Kidney (tissue), 14 donors: ENCODE results near the gene GRIK1. TPM values are rescaled to one million over a fixed set of nuclear protein-coding genes. Genes with fewer than 3 reads are reported as not detected.
"Not testable (repeated sequence)": the region's sequence is repeated elsewhere in the genome, so short reads cannot be mapped to it uniquely, and the experiment has no call there.

ENCODE experiments used
- DNase-seq, 5 donors: peaks; one replicate each; pipeline ENCODE4 v3.0.0-alpha.2; 2013 to 2020
- FAIRE-seq: peaks from 2 replicates; lab custom pipeline; 2012; peaks lifted over from hg19 to GRCh38; lab: Jason Lieb, UNC
- H3K27ac ChIP-seq, 2 donors: one replicate each; pipeline ENCODE4 v1.7.0; 2013; ENCODE audit warnings: low read depth in 2 of 2, low read length in 2 of 2, inconsistent platforms in 1 of 2
- H3K27me3 ChIP-seq: one replicate; pipeline ENCODE4 v1.7.1; 2013; ENCODE audit warnings: low read length, inconsistent platforms; ENCODE audit not compliant: control insufficient read depth, insufficient read depth
- H3K36me3 ChIP-seq, 3 donors: one replicate each; pipeline versions ENCODE4 v1.7.0 to v1.7.1; 2013; ENCODE audit warnings: low read length in 3 of 3, control low read depth in 1 of 3, inconsistent platforms in 1 of 3; ENCODE audit not compliant: insufficient read depth in 3 of 3, control insufficient read depth in 2 of 3
- H3K4me1 ChIP-seq, 3 donors: one replicate each; pipeline versions ENCODE4 v1.7.0 to v1.7.1; 2013; ENCODE audit warnings: low read length in 3 of 3, inconsistent platforms in 1 of 3, low read depth in 1 of 3; ENCODE audit not compliant: control insufficient read depth in 2 of 3, insufficient read depth in 2 of 3
- H3K4me3 ChIP-seq, 3 donors: one replicate each; pipeline versions ENCODE4 v1.7.0 to v1.8.1; 2013; ENCODE audit warnings: low read length in 3 of 3, control low read depth in 1 of 3, inconsistent platforms in 1 of 3
- H3K9ac ChIP-seq, 3 donors: one replicate each; pipeline versions ENCODE4 v1.7.0 to v1.7.1; 2013; ENCODE audit warnings: low read length in 3 of 3, control low read depth in 1 of 3, inconsistent platforms in 1 of 3
- H3K9me3 ChIP-seq, 3 donors: one replicate each; pipeline versions ENCODE4 v1.7.0 to v1.7.1; 2013; ENCODE audit warnings: low read length in 3 of 3, control low read depth in 1 of 3, inconsistent platforms in 1 of 3; ENCODE audit not compliant: control insufficient read depth in 2 of 3, insufficient read depth in 1 of 3
- intact Hi-C: fragments of 100-400 bp; cut with DNase I; formaldehyde crosslinking; loops from one replicate; pipeline ENCODE4 v1.11.1; 2022
- polyA plus RNA-seq: library from polyadenylated mRNA; stranded (reverse); fragments of 350-450 nt; fragmentation: Illumina TruSeq; extraction: RNeasy Lipid Tissue Mini Kit (QIAGEN cat#74804); gene quantifications from one replicate; pipeline ENCODE4 v1.2.3, GENCODE V29; 2014; ENCODE audit warnings: low read depth, low replicate concordance; ENCODE audit not compliant: insufficient read depth
- total RNA-seq: library from RNA; stranded (reverse); fragmentation: NEBNext Ultra II Directional; extraction: Animal tissue kit (Norgen Biotek cat#: 25700); gene quantifications from one replicate; pipeline ENCODE4 v1.2.1, GENCODE V29; 2021
- TF ChIP-seq, protein P1 (sequence below): IDR thresholded peaks from 3 replicates; pipeline ENCODE4 v1.5.1; 2012; ENCODE audit warnings: mild to moderate bottlenecking, moderate library complexity, borderline replicate concordance; ENCODE audit not compliant: insufficient read depth; ENCODE audit errors: extremely low read depth
- donor health status: control.
- donor health status: control.
- donor health status: control.
- donor health status: control.
- donor health status: control.
- donor health status: DM: yes; HTN: yes; CAD: no.
- donor health status: Normal renal cell carcinoma (clear cell type).

The GRIK1 gene
- total and polyA plus RNA-seq, 2 donors from 2014 or later = not detected

DNA sequence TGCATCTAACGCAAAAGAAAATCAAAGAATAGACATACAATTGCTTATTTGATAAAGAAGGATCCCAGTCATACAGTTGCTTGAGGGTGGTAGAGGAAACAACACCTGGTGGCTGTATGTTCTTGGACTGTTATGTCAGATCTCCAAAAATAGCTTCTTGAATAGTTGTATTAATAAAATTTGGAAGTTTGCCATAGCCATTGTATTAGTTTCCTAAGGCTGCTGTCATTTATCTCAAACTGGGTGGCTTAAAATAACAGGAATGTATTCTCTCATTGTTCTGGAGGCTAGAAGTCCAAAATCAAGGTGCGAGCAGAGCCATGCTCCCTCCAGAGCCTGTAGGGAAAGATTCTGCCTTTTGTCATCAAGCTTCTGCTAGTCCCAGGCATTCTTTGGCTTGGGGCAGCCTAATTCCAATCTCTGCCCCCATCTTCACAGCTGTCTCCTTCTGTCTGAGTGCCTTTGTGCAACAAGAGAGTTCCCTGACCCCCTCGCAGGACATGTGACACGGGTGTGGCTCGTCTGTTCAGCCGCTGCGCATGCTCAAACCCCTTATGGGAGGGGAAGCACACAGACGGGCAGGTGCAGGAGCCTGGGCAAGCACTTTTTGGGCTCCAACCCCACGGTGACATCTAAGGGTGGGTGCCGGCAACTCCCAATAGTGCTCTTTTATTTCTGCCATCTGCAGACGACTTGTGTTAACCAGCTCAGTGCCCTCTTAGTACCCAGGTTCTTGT lies 21.7 kb upstream of the GRIK1 start:
- FAIRE-seq = no peak
- Histone ChIP-seq H3K9ac (no peak overlapping the region), H3K4me1 (no peaks in the 10 kb centered on the region), H3K9me3 (no peaks in the 10 kb centered on the region), H3K27me3 (no peaks in the 10 kb centered on the region), H3K27ac (no peak overlapping the region), H3K36me3 (no peaks in the 10 kb centered on the region), H3K4me3 (no peak overlapping the region)
- intact Hi-C loops = no loop called here
- TF ChIP-seq, protein P1, sequence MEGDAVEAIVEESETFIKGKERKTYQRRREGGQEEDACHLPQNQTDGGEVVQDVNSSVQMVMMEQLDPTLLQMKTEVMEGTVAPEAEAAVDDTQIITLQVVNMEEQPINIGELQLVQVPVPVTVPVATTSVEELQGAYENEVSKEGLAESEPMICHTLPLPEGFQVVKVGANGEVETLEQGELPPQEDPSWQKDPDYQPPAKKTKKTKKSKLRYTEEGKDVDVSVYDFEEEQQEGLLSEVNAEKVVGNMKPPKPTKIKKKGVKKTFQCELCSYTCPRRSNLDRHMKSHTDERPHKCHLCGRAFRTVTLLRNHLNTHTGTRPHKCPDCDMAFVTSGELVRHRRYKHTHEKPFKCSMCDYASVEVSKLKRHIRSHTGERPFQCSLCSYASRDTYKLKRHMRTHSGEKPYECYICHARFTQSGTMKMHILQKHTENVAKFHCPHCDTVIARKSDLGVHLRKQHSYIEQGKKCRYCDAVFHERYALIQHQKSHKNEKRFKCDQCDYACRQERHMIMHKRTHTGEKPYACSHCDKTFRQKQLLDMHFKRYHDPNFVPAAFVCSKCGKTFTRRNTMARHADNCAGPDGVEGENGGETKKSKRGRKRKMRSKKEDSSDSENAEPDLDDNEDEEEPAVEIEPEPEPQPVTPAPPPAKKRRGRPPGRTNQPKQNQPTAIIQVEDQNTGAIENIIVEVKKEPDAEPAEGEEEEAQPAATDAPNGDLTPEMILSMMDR = no peak
- DNase-seq = no peak

DNA sequence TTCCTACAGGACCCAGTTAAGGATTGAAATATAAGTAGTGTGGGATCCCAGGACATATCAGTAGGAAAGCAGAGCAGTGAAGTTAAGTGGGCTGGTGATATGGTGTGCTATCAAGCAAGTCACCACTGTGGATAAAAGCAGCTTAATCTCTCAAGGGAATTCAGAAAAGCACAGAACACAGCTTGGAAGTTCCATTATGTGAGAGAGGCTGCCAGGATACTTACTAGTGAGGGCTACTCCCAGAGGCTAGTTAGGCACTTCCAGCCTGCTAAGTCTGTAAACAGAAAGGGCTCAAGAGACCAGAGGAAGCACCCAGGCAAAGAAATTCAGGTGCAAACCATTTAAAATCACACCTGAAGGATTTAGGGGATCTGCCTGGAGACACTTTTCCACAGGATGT lies 18.8 kb upstream of the GRIK1 start:
- H3K9me3 ChIP-seq = no peaks in the 10 kb centered on the region
- H3K27me3 ChIP-seq = no peaks in the 10 kb centered on the region
- no peak overlapping the region for H3K9ac ChIP-seq
- no peak overlapping the region for H3K27ac ChIP-seq
- TF ChIP-seq, protein P1 = no peak
- DNase-seq = no peak
- H3K4me3 ChIP-seq = no peak overlapping the region
- no peaks in the 10 kb centered on the region for H3K4me1 ChIP-seq
- intact Hi-C loops = no loop called here
- H3K36me3 ChIP-seq = no peaks in the 10 kb centered on the region
- FAIRE-seq = no peak

DNA sequence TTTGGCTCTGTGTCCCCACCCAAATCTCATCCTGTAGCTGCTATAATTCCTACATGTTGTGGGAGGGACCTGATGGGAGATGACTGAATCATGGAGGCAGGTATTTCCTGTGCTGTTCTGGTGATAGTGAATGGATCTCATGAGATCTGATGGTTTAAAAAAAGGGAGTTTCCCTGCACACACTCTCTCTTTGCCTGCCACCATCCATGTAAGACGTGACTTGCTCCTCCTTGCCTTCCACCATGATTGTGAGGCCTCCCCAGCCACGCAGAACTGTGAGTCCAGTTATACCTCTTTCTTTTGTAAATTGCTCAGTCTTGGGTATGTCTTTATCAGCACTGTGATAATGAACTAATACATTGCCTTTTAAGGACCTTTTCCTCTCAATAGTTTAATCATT lies 18.2 kb upstream of the GRIK1 start:
- intact Hi-C loops, FAIRE-seq, H3K27ac ChIP-seq: not testable (repeated sequence)

DNA sequence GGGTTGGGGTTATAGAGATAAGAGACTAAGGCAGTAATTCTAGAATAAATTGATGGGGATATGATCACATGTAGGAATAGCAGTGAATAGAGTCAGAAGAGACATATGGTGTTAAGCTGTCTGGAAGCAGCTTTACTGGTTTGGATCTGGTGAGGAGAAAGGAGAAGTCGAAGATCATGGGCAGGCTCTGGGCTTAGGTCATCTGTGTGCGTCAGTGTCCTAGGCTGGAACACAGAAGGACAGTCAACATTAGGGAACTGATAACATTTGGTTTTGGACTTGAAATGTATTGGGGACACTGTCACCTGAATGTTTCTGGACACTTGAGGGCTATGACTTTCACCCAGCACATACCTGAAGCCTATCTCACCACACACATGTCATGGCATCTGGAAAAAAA lies 13.9 kb upstream of the GRIK1 start:
- Histone ChIP-seq H3K27ac (no peak overlapping the region), H3K27me3 (no peaks in the 10 kb centered on the region), H3K4me1 (no peaks in the 10 kb centered on the region), H3K4me3 (no peak overlapping the region), H3K9ac (no peak overlapping the region), H3K36me3 (no peaks in the 10 kb centered on the region), H3K9me3 (no peaks in the 10 kb centered on the region)
- intact Hi-C loops = no loop called here
- FAIRE-seq = no peak
- TF ChIP-seq, protein P1 = no peak
- DNase-seq = no peak

More for the DNA sequence above, 18.2 kb upstream of the GRIK1 start:
- not testable (repeated sequence) for H3K4me1 ChIP-seq, H3K9ac ChIP-seq, H3K9me3 ChIP-seq, DNase-seq, H3K4me3 ChIP-seq, H3K27me3 ChIP-seq, H3K36me3 ChIP-seq
